Measurements from ENCODE around the gene C8B. TPM values are rescaled to one million over a fixed set of nuclear protein-coding genes. Genes with fewer than 3 reads are reported as not detected.

Gene C8B
- total and polyA plus RNA-seq, 2 donors (not counting 1 experiment from before 2014, with no cell fraction given): not detected

- 94% methylated on average over 2 of the region's 4 CpGs for WGBS (ENCODE audit: insufficient coverage)
- DNase-seq (no peak), ATAC-seq (ENCODE audit: low read depth) (no peak)
- CTCF ChIA-PET: no interaction called here
- Histone ChIP-seq H3K4me3 (ENCODE audit: control extremely low read depth in 1 of 5, extremely low read depth in 1 of 5, insufficient read depth in 1 of 5, low read depth in 2 of 5, low read length in 4 of 5) (no peak overlapping the region), H3K27ac (ENCODE audit: low read length in 2 of 2) (no peak overlapping the region), H3K4me1 (ENCODE audit: control insufficient read depth in 2 of 2, insufficient read depth in 2 of 2, low read length in 2 of 2) (no peaks in the 10 kb centered on the region), H3K9ac (ENCODE audit: low read length) (no peak overlapping the region), H2AFZ (ENCODE audit: insufficient read depth, low read depth, low read length, poor library complexity, severe bottlenecking) (no peak overlapping the region), H3K9me3 (ENCODE audit: control extremely low read depth in 1 of 3, control insufficient read depth in 2 of 3, insufficient read depth in 1 of 3, low read length in 2 of 3) (no peaks in the 10 kb centered on the region), H3K4me2 (replicated peaks; ENCODE audit: low read depth, low read length, poor library complexity, severe bottlenecking) (no peak overlapping the region), H4K20me1 (ENCODE audit: control insufficient read depth, insufficient read depth, low read length, poor library complexity, severe bottlenecking) (no peaks in the 10 kb centered on the region), H3K79me2 (ENCODE audit: control insufficient read depth, insufficient read depth, low read length) (no peaks in the 10 kb centered on the region), H3K27me3 (replicated peaks in 1 of 4; ENCODE audit: control extremely low read depth in 1 of 4, control insufficient read depth in 3 of 4, insufficient read depth in 4 of 4, low read length in 3 of 4) (no peaks in the 10 kb centered on the region), H3K36me3 (replicated peaks in 1 of 2; ENCODE audit: control extremely low read depth in 1 of 2, control insufficient read depth in 1 of 2, extremely low read depth in 1 of 2, insufficient read depth in 2 of 2, low read length in 1 of 2) (no peaks in the 10 kb centered on the region)
- Mint-ChIP-seq H3K4me3 (no peak overlapping the region), H3K9me3 (ENCODE audit: insufficient read depth) (no peaks in the 10 kb centered on the region), H3K27me3 (peaks cover 4% of the 10 kb centered on the region), H3K27ac (no peak overlapping the region), H3K4me1 (no peaks in the 10 kb centered on the region)
- POLR2A ChIA-PET: no interaction called here
- TF ChIP-seq EZH2 (IDR thresholded peaks at IDR 0.05; ENCODE audit: borderline replicate concordance, insufficient read depth, low read depth, low read length, poor library complexity, severe bottlenecking): no peak
- TF ChIP-seq, protein P1, sequence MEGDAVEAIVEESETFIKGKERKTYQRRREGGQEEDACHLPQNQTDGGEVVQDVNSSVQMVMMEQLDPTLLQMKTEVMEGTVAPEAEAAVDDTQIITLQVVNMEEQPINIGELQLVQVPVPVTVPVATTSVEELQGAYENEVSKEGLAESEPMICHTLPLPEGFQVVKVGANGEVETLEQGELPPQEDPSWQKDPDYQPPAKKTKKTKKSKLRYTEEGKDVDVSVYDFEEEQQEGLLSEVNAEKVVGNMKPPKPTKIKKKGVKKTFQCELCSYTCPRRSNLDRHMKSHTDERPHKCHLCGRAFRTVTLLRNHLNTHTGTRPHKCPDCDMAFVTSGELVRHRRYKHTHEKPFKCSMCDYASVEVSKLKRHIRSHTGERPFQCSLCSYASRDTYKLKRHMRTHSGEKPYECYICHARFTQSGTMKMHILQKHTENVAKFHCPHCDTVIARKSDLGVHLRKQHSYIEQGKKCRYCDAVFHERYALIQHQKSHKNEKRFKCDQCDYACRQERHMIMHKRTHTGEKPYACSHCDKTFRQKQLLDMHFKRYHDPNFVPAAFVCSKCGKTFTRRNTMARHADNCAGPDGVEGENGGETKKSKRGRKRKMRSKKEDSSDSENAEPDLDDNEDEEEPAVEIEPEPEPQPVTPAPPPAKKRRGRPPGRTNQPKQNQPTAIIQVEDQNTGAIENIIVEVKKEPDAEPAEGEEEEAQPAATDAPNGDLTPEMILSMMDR (IDR thresholded peaks at IDR 0.05): no peak
- intact Hi-C loops (cut with micrococcal nuclease): no loop called here
Observed at GRCh38 chr1:57010511-57010910, 44.7 kb upstream of the C8B start.

DNA sequence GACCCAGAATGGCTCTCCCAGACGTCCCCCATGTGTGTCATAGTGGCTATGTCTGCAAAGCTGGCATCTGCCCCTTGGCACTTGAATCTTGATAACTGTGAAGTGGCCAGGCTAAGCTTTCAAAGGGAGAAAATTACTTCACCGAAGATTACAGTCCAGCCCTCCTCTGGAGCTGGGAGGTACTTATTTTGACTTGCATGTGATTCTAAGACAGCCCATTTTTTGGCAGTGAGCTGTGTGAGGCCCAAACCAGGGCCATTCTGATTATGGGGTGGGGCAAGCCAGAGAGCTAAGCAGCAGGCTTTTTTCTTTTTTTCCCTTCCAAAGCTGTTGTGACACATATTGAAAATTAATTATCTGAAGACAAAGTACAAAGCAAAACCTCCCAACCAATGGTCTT is 42.1 kb upstream of the C8B start:
- Histone ChIP-seq H3K36me3 (replicated peaks in 1 of 2; ENCODE audit: control extremely low read depth in 1 of 2, control insufficient read depth in 1 of 2, extremely low read depth in 1 of 2, insufficient read depth in 2 of 2, low read length in 1 of 2) (no peaks in the 10 kb centered on the region), H3K27me3 (replicated peaks in 1 of 4; ENCODE audit: control extremely low read depth in 1 of 4, control insufficient read depth in 3 of 4, insufficient read depth in 4 of 4, low read length in 3 of 4) (no peaks in the 10 kb centered on the region), H3K4me1 (ENCODE audit: control insufficient read depth in 2 of 2, insufficient read depth in 2 of 2, low read length in 2 of 2) (no peaks in the 10 kb centered on the region), H4K20me1 (ENCODE audit: control insufficient read depth, insufficient read depth, low read length, poor library complexity, severe bottlenecking) (no peaks in the 10 kb centered on the region), H3K9me3 (ENCODE audit: control extremely low read depth in 1 of 3, control insufficient read depth in 2 of 3, insufficient read depth in 1 of 3, low read length in 2 of 3) (no peaks in the 10 kb centered on the region), H3K27ac (ENCODE audit: low read length in 2 of 2) (no peak overlapping the region), H3K9ac (ENCODE audit: low read length) (no peak overlapping the region), H3K4me3 (ENCODE audit: control extremely low read depth in 1 of 5, extremely low read depth in 1 of 5, insufficient read depth in 1 of 5, low read depth in 2 of 5, low read length in 4 of 5) (no peak overlapping the region), H3K79me2 (ENCODE audit: control insufficient read depth, insufficient read depth, low read length) (no peaks in the 10 kb centered on the region), H2AFZ (ENCODE audit: insufficient read depth, low read depth, low read length, poor library complexity, severe bottlenecking) (no peak overlapping the region), H3K4me2 (replicated peaks; ENCODE audit: low read depth, low read length, poor library complexity, severe bottlenecking) (no peak overlapping the region)
- ChIA-PET POLR2A (no interaction called here), CTCF (no interaction called here)
- no peaks in the 10 kb centered on the region for H3K9me3 Mint-ChIP-seq (ENCODE audit: insufficient read depth)
- no peaks in the 10 kb centered on the region for H3K4me1 Mint-ChIP-seq
- TF ChIP-seq EZH2 (IDR thresholded peaks at IDR 0.05; ENCODE audit: borderline replicate concordance, insufficient read depth, low read depth, low read length, poor library complexity, severe bottlenecking): no peak
- TF ChIP-seq, protein P1 (IDR thresholded peaks at IDR 0.05): no peak
- peaks cover 4% of the 10 kb centered on the region for H3K27me3 Mint-ChIP-seq
- ATAC-seq (ENCODE audit: low read depth) (no peak), DNase-seq (no peak)
- 88% methylated on average over 2 of the region's 2 CpGs for WGBS (ENCODE audit: insufficient coverage)
- no peak overlapping the region for H3K27ac Mint-ChIP-seq
- H3K4me3 Mint-ChIP-seq: no peak overlapping the region
- intact Hi-C loops (cut with micrococcal nuclease): no loop called here

All from B cell (primary cell).